HG03064 (cell line): ENCODE measurements around the gene FAM174B.

Source experiments
- ATAC-seq: cut with Tn5 transposase; IDR thresholded peaks from one replicate; pipeline ENCODE4 v1.9.1; 2021; ENCODE audit warnings: low read depth; ENCODE audit not compliant: unreplicated experiment

The FAM174B gene

DNA sequence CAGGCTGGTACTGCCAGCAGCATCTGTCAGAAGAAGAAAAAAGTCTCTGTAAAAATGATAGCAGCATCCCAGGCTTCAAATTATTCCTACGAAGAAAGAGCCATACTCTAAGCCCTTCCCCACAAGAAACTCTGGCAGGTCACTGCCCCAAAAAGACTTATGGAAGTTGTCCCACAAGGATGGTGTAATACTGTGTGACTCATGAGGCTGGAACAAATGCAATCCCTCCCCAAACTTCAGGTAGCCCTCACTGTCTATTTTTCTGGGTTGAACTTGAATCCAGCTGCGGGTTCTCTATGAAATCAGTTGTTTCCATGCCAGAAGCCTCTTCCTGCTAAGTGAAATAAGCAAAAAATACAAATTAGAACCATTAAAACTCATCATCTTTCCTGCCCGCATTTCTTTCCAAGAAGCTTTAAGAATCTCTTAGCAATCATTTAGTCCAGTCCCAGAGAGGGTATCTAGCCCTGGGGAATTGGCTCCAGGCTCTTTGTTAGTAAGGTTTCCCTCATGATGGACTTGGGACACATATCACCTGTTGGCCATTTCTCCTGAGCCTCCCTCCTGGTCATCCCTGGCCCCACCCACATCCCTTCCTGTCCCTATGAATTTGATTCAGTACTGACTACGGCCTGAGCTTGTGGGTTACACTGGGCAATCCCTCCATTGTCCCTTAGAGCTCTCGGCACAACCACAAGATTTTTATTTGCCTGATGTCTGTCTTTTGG, 51.7 kb downstream of the FAM174B start:
- ATAC-seq: no peak

DNA sequence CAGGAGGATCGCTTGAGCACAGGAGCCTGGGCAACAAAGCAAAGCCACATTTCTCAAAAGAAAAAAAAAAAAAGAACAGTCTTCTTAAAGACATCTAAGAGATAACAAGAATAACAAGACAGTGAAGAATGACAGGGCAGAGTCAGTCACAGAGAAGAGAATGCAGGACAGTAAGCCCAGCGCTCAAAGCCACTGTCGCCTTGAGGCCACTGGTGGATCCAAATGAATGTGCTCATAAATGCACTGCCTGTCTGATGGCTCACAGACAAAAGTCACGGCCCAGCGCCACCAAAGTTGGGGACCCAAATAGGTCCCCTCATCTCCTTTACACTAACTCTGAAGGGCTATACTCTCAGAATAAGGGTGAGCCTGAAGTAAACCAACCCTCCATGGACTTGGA, 52.3 kb downstream of the FAM174B start:
- no peak for ATAC-seq

DNA sequence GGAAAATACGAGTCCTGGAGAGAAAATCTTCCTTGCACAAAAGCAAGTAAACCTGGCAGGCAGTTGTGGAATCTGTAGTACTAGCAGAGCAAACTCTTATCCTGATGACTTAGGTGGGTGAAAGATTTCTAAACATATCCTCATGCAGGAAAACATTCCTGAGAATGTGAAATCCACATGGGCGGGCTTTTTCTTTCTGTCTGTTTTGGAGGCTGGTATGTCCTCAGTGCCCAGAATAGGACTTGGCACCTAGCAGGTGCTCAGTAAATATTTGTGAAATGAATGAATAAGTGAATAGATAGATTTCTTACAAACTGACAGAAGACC, 53.3 kb downstream of the FAM174B start:
- no peak for ATAC-seq

DNA sequence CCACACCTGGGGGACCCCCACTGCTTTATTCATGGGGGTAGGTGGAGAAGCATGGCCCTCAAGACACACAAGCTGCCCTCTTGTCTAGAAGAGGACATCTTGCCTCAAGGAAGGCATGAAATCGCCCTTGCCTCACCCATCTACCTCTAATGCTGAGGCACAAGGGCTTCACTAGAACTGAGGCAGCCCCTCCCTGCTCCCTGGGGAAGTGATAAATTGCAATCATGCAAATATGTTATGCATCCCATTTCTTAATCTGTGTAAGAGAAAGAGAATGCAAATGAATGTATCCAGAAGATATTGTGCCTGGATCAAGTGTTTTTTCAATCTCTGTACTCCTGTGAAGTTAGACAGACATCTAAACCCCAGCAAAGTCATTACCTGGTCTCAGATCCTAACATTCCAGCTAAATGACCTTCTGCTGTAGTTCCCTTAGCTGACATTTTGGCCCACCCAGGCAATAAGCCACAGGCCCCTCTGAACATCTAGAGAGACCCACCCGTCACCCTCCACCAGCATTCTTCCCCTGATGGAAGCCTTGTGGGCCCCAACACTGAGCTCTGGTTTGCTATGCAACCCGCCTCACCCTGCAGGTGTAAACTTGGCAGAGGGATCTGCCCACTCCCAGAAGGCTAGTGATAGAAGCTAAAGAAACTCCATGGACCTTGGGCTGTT, 53.8 kb downstream of the FAM174B start:
- ATAC-seq: no peak

DNA sequence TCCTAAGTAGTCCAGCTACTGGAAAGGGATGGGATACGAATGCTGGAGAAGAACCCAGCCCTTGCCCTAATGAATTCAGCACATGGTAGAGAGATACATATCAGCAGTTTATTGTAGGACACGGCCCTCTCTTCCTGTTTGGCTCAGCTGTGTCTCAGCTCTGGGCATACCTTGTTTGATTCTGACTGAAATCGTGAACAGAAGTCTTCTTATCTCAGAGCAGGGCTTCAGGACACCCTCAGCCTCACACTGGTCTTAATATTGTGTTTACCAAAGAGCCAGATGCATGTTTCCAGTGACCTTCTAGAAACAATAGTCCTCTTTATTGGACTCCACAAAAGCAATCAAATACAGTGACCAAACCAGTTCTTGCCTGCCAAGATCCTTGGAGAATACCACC, 54.7 kb downstream of the FAM174B start:
- ATAC-seq: no peak

DNA sequence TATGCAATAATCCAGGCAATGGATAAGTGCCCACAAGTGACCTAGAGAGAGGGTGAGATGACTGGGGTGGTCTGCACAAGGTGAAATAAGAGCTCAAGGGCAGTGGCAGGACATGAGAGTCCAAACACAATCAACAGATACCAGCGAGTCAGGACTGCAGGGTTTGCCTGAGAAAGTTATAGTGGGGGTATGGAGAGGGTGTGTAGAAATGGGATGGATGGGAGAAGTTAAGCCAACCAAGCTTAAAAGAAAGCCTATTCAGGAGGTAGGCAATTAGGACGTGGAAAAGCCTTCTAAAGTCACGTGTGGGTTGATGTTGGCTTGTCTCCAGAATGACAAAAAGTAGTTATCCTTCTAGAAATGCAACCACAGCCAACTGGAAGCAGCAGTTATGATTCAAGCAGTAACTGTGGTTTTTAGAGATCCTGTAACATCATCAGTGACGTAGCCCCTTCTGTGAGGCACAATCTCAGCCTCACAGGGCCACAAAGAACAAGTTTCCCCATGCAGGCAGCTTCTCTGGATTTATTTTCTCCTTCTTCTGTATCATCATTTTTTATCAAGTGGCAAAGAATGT, 56.1 kb downstream of the FAM174B start:
- no peak for ATAC-seq

DNA sequence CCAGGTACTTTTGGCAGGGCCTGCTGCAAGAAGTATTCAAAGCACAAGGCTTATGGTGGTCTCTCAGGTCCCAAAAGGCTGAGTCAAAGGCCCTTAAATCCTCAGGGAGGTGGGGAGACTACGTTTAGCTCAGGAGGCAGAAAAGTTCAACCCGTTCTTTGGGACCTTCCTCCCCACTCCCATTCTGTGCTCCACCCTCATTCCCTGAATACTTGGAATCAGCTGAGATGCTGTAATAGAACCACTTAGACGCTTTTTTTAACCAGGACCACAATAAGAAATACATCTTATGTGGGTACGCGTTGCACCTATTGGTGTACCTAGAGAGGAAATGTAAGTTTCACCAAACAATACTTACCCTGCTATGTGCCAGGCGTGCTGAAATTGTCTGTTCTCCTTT, 58.0 kb downstream of the FAM174B start:
- ATAC-seq: no peak

DNA sequence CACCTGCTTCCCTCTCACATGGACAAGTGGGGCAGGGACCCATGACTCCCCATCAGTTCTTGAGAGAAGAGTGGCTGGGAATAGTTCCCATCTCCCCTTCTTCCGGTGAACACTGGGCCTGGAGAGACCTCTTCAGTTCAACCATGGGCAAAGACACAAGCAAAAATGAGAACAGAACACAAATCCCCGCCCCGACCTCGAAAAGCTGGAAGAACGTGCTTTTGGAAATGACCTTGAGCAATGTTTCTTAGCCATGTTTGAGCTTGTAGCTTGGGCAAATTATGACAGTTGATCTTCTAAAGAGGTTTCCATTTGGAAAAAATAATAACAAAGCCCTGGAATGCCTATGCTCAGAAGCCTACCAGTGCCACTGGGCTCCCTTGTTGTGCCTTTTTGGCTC, 59.0 kb downstream of the FAM174B start:
- no peak for ATAC-seq

DNA sequence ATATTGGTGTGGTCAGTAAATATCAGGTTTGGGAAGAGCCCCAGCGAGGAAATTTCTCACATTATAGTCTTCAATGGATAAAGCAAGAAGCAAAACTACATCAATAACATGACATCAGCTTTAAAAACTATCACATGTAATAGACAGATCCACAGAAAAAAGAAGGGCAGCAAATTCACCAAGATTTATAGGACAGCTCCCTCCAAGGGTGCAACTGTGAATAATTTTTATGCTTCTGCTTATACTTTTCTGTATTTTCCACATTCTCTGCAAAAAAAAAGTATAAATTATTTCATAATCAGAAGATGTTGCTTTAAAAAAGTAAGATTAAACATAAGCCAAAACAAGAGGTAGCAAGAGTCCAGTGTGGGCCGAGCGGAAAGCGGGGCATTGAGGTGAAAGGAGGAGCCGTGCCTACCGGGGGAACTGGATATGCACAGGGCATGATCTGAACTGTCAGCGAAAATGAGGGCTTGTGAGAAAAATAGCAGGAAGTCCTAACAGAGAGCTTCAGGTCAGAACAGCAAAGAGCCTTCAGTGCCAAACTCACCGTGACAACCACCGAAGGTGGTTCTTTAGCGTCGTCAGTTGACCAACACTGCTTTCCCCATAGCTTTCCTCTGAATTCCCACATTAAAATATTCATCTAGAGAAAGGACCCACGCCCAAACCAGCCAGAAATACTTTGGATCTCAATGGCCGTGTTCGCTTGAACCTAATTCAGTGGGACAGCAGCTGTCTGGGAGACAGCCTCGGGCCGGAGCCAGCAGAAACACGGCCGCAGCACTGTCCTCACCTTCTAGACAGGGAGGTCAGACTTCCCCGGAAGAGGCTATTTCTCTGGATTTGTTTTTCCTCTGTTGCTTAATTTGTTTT, 59.8 kb downstream of the FAM174B start:
- no peak for ATAC-seq

DNA sequence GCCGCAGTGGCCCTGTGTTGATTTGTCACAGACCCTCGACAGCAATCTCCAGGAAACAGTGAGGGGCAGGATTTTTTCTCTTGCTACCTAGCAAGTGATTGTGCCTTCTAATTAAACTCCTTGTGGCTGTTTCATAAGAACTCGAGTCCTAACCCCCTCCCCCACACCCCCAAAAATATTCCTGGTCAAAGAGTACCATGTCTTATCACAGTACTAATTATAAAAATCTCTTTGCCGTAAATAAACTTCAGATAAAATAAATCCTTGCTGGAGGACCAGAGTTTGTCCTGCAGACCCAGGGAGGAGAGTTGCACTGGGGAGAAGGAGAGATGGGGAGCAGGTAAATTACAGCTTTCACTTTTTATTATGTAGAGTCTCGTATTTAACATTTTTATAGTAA, 64.3 kb downstream of the FAM174B start:
- no peak for ATAC-seq

DNA sequence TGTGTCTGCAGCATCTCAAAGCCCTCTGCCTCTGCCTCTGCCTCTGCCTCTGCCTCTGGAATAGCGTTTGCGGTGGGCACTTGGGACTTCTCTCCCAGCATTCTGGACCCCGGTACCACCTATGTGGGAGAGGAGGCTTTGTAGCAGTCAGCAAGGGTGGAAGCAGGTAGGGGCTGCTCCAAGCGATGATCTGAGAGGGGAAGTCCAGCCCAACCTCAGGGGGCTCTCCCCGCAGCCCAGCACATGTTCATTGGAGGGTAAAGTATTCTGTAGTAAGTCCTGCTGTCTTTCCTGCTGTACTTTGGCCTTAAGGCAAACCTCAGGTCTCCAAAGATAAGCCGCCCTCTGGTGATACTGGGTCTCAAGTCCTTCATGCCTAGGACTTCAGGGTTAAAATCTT, 68.6 kb downstream of the FAM174B start:
- ATAC-seq: no peak

DNA sequence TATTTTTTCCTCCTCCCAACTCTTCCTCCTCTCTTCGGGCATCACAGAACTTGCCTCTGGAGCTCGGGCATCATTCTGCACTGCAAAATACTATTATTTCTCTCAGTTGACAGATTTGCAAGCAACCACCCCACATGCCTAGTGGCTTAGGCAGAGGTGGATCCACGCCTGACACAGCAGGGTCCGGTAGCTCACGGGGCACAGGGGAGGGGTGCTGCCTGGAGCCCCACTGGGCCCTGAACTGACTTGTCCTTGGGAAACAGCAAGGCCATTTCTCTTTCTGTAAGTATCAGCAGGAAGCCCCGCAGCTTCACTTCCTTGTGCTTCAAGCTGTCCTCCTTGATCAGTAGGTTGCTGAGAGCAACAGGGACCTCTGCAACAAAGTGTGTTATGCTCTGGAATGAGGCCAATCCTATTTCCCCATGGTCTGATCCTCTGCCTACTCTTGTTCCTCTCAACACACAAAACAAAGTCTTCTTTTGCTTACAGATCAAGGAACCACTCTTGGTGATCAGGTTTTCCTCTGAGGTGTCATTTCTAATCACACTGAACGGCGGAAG, 69.1 kb downstream of the FAM174B start:
- no peak for ATAC-seq

DNA sequence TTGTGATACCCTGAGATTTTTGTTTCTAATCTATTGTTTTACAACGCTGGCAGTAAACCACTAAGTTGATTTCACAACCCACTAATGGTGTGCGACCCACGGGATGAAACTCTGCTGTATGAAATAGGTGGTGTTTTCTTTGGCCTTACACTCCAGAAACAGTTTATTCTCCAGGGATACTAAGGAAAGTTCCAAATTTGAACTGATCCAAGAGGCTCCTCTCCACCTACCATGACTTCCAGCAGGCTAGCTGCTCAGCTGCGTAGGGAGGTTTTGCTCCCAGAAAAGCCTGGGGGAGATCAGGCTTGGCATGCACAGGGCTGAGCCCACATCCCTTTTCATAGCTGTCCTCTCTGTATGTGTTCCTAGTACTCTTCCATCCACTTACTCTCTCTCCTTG, 71.5 kb downstream of the FAM174B start:
- no peak for ATAC-seq

DNA sequence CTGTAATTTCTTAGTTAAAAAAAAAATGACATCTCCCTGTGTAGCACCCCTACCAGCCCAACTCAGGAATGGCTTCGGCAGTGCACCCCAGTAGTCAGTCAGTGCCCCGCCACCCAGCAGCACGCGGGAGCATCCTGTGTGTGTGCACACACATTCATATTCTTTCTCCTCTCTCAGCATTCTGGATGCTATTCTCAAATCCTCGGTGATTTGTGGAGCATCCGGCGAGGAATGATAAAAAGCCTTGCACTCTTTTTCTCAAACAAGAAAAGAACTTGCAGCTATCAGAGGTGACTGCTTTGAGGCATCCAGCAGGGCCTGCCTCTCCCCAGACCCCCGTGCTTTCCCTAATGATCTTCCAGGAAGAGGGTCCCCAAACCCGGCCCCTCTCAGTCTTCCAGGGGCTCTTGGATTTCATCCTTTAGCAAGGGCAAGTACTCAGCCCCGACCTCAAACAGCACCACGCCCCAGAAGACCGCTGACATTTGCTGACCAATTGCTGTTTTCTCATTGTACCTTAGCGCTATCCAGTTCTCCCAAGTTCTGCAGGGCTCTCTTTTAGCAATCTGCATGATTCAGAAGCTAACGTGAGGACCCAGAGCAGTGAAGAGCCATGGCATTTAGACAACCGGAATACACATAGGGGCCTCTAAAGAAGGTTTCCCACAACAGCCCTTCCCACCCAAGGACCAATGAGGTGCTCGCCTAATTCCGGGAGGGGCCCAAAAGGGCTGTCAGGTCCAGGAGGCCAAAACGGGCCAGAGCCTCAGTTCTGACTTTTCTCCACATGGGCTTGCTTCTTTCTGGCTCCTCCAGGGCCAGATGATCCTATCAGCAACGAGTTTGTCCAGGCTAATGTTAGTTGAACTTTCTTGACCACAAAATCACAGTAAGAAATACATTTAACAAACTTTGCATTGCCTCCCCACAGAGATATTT, 72.2 kb downstream of the FAM174B start:
- no peak for ATAC-seq

DNA sequence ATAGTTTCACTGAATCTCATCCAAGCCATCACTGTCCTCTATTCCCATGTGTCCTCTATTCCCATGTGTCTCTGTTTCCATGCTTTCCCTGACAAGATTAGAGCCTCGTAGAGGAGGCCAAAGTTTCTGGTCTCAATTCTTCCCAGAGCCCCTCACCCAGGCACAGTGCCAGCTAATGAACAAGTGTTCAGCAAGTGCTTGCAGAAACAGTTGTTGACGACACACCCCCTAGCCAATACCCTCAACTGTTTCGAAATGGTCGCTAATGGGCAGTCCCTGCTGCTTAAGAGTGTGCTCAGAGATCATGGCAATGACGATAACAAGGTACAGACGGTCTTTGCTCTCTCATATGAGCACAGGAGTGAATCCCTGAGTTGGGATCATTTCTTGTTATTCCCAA, 73.4 kb downstream of the FAM174B start:
- ATAC-seq: no peak

DNA sequence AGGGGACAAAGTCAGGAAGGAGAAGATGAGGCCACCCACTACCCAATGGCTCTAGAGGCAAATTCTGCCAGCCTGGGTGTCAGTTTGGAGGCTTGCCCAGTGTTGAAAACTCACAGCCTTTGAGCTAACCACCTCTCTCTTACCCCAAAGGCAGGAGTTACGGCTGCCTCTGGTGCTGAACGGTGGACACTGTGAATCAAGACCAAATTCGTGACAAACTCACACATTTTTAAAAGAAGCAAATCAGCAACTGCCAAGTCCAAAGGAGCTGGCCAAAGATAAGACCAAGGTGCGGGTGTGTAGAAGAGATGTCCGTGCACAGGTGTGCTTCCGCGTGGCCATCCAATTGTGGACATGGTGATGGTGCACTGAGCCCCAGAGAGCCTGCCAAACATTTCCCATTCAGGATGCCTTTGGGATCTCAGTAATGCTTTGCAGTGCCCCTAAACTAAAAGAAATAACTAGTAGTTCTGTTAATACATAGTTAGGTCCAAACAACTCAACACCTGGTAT, 74.6 kb downstream of the FAM174B start:
- ATAC-seq: no peak

DNA sequence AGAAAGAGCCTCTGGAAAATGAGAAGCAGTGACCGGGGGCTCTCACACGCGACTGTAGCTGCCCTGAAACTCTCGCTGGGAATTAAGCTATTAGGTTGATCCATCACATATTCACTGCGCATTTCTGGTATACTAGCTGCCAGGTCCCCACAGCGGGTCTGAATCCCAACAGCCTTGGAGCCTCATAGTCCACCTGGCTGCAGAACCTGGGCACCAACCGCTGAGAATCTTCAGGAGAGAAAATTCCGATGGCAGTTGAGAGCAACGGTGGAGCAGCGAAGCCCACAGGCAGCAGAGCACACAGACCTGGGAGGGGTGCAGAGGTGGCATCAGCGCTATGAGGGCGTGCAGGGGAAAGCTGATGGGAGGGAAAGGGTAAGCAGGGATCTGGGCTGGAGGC, 75.1 kb downstream of the FAM174B start:
- no peak for ATAC-seq

DNA sequence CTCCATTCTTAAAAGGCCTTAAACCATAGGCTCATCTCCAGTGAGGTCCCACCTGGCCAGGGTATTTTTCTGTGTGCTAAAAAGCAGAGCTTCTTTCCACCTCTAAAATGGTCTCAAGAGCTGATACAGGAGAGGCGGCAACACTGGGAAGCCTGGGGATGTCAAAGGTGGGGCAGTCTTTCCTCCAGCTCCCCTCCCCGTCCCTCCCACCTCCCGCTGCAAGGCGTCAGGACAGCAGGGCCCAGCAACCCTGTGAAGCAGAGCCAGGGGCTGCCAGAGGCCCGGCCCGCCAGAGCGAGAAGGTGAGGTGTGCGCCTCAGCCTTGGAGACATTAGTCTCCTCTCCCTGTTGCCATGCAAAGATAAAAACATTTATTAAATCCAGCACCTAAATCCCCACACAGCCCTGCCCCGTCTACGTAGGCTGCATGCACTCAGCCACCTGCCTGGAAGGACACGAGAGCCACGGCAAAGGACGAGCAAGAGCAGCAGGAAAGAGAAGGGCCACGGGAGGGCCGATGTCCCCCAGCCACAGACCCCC, 75.6 kb downstream of the FAM174B start:
- no peak for ATAC-seq

DNA sequence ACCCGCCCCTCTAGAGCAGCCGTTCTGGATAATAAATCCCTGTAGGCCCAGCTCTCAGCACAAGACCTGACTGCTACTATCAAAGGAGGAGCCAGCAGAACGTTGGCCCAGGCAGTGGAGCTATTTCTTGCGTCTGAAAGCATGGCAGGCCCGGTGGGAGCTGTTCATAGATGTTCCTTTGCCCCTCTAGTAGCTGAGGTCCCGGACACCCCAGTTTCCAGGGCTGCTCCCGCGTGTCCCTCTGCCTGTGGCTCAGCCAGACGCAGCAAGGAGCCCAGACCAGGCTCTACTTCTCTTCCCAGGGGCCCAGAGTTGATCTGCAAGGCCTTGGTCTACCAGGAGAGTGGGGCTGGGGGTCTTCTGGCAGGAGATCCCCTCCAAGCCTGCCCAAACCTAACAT, 76.1 kb downstream of the FAM174B start:
- no peak for ATAC-seq
